ENCODE measurements around the gene NINL. TPM values are rescaled to one million over a fixed set of nuclear protein-coding genes. Genes with fewer than 3 reads are reported as not detected.
"Not testable (repeated sequence)": the region's sequence is repeated elsewhere in the genome, so short reads cannot be mapped to it uniquely, and the experiment has no call there.

The NINL gene
- total RNA-seq: 10 to 100 TPM in 2 of 4 donors, 1 to 10 TPM in 2; 4.0 to 16.5 (median 7.9) TPM

DNA sequence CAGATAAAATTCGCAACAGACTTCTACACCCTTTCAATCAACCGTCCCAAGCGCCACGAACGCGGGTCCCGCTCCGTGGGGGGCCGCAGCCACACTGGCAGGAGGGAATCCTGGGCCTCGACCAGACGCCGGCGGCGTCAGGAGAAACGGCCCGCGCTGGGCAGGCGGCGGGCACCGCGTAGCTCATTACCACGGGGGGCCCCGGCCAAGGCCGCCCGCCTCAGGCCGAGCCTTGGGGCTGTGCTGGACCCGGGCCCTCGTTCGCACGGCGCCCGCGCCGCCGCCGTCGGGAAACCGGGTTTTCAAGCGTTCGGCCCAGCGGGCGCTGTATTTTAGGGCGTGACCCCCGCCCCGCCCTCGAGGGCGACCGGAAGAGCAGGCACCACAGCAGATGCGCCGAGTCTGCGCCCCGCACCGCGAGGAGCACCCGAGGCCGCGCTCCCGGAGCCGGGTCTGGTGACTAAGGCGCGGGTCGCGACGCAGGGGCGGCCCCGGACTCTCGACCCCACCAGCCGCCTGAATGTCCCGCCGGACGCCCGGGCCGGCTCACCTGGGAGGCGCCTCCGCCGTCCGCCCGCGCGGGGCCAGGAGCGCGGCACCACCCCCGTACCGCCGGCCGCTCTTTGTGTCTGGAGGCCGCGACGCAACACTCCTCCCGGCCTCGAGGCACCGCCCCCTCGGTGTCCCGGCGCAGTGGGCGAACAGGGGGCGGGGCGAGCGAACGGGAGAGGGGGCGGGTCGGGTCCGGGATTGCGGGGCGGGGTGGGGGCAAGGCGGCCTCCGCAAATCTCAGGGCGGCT is at the start of gene NINL:
Gene NINL, minus strand, starts transcription at position 627 of the 800 bp plus-strand sequence. CDS start 58,944 bp downstream, outside the sequence.
- Histone ChIP-seq H3K36me3 (no peaks in the 10 kb centered on the region), H3K9me3 (no peaks in the 10 kb centered on the region), H3K27me3 (no peaks in the 10 kb centered on the region), H3K4me3 (peak within 1 kb of the TSS; percentile 61 to 78 (median 66)), H3K27ac (peak within 1 kb of the TSS; percentile 50 to 61 (median 58)), H3K4me1 (no peaks in the 10 kb centered on the region)
- peak; percentile 30 to 80 (median 65) for DNase-seq
- peak; percentile 25 to 31 for TF ChIP-seq POLR2A (IDR thresholded peaks at IDR 0.05)
- TF ChIP-seq, protein P1, sequence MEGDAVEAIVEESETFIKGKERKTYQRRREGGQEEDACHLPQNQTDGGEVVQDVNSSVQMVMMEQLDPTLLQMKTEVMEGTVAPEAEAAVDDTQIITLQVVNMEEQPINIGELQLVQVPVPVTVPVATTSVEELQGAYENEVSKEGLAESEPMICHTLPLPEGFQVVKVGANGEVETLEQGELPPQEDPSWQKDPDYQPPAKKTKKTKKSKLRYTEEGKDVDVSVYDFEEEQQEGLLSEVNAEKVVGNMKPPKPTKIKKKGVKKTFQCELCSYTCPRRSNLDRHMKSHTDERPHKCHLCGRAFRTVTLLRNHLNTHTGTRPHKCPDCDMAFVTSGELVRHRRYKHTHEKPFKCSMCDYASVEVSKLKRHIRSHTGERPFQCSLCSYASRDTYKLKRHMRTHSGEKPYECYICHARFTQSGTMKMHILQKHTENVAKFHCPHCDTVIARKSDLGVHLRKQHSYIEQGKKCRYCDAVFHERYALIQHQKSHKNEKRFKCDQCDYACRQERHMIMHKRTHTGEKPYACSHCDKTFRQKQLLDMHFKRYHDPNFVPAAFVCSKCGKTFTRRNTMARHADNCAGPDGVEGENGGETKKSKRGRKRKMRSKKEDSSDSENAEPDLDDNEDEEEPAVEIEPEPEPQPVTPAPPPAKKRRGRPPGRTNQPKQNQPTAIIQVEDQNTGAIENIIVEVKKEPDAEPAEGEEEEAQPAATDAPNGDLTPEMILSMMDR (IDR thresholded peaks at IDR 0.05): no peak

DNA sequence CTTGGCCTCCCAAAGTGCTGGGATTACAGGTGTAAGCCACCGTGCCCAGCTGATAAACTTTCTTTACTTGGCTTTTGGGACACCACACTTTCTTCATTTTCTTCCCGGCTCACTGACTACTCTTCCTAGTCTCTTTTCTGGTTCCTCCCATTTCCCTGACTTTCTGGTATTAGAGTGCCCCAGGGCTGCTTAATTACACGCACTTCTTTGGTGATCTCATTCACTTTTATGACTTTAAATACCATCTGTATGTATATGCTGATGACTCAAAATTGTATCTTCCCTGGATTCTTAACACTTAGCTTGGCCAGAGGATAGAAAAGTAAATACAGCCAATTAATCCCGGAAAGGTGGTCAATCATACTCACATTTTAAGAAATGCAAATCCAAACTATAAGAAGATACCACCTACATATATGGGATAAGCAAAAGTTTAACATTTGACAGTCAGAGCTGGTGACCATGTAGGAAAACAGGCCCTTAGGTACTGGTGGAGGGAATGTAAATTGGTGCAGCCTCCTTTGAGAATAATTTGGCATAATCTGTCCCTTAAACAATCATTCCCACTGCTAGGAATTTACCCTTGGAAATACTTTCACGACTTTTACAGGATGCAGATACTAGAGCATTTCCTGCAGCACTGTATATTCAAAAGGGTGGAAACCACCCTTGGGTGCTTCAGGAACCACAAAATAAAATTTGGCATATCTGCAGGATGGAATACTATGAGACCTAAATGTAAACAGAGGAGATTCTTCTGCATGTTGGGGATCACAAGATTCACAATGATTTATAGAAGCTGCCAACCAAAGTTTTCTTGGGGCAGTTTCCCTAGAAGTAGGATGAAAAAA is 47.8 kb upstream of the NINL start:
- Histone ChIP-seq H3K9me3 (no peaks in the 10 kb centered on the region), H3K36me3 (no peaks in the 10 kb centered on the region), H3K27me3 (no peaks in the 10 kb centered on the region), H3K27ac (no peak overlapping the region), H3K4me1 (no peaks in the 10 kb centered on the region), H3K4me3 (no peak overlapping the region)
- TF ChIP-seq, protein P1 (IDR thresholded peaks at IDR 0.05): no peak
- TF ChIP-seq POLR2A (IDR thresholded peaks at IDR 0.05): no peak
- no peak for DNase-seq

DNA sequence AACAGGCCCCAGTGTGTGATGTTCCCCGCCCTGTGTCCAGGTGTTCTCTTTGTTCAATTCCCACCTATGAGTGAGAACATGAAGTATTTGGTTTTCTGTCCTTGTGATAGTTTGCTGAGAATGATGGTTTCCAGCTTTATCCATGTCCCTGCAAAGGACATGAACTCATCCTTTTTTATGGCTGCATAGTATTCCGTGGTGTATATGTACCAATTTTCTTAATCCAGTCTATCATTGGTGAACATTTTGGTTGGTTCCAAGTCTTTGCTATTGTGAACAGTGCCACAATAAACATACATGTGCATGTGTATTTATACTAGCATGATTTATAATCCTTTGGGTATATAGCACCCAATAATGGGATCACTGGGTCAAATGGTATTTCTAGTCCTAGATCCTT is 45.3 kb upstream of the NINL start:
- H3K36me3 ChIP-seq, H3K27me3 ChIP-seq, H3K9me3 ChIP-seq, H3K4me3 ChIP-seq, H3K4me1 ChIP-seq, DNase-seq, H3K27ac ChIP-seq: not testable (repeated sequence)

DNA sequence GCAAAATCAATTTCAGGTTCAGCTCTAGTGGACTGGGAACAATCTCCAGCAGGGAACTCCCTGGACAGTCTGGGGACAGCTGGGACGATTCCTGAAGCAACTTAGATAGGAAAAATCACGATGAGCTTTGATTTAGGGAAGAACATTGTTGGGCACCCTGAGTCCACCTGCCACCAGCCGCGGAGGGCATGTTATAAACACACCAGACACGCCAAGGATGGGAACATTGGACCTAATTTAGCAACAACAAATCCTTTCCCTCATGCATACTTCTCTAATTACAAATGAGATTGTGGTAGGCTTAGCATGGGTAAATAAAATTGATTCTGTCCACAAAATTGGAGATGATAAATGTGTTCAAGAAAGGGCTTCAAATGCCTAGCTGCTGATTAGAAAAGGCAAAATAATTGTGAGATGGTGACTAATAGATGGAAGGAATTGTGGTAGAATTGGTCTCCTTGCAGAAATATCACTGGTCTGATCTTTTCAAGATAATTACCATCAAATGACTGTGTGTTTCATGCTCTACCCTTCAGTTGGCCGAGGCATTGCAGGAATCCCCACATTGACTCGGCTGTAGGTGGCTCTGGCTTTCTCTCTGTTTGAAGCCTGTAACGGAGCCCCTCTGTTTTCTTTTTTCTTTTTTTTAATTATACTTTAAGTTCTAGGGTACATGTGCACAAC is 44.6 kb upstream of the NINL start:
- no peak for TF ChIP-seq POLR2A (IDR thresholded peaks at IDR 0.05)
- TF ChIP-seq, protein P1 (IDR thresholded peaks at IDR 0.05): no peak
- H3K4me3 ChIP-seq: no peak overlapping the region
- no peaks in the 10 kb centered on the region for H3K36me3 ChIP-seq
- no peaks in the 10 kb centered on the region for H3K27me3 ChIP-seq
- H3K27ac ChIP-seq: no peak overlapping the region
- no peaks in the 10 kb centered on the region for H3K9me3 ChIP-seq
- DNase-seq: no peak
- no peaks in the 10 kb centered on the region for H3K4me1 ChIP-seq

DNA sequence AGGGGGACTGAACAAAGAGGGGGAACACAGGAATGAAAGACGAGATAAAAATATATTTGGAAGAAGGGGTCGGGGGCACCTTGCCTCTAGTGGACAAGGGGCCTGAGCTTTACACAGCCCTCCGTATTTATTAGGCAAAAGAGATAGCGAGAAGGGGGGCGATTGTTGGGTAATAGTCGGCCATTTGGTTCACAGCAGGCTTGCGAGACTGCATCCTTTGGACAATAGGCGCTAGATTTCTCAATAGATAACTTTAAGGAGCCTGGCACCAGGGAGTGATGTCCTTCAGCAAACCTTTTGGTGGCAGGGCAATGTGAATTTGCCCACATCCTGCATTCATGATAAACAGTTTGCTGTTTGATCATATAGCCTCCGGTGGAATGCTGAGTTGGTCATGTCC is 41.4 kb upstream of the NINL start:
- Histone ChIP-seq H3K4me1 (peaks cover 0 to 7% (median 2%) of the 10 kb centered on the region in 4 donors), H3K36me3 (no peaks in the 10 kb centered on the region), H3K27ac (no peak overlapping the region), H3K9me3 (no peaks in the 10 kb centered on the region), H3K4me3 (no peak overlapping the region), H3K27me3 (no peaks in the 10 kb centered on the region)
- DNase-seq: no peak
- TF ChIP-seq, protein P1 (IDR thresholded peaks at IDR 0.05): no peak
- no peak for TF ChIP-seq POLR2A (IDR thresholded peaks at IDR 0.05)

Data from Peyer's patch (tissue), 4 donors.